ENCODE measurements around the gene LMF1.

Gene LMF1

DNA sequence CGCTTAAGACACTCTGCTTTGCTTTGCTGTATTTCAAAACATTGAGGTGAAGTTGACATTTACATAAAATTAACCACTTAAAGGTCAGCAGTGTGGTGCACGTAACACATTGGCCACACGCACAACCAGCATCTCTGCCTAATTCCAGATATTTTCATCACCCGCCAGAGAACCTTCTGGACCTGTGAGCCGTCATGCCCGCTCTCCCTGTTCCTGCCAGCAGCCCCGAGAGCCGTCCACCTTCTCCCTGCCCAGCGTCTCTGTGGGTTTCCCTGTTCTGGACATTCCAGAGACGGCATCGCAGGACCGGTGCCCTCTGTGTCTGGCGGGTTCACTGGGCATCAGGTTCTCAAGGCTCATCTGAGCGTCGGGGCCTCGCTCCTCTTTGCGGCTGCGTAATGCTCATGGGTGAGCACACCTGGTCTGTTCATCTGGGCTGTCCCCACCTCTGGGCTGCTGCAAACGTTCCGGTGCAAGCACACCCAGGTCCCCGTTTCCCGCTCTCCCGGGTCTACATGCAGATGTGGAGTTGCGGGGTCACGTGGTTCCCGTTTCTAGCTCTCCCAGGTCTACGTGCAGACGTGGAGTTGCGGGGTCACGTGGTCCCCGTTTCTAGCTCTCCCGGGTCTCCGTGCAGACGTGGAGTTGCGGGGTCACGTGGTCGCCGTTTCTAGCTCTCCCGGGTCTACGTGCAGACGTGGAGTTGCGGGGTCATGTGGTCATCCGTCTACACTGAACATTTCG is 122.1 kb downstream of the LMF1 start:
- TF ChIP-seq, protein P1, sequence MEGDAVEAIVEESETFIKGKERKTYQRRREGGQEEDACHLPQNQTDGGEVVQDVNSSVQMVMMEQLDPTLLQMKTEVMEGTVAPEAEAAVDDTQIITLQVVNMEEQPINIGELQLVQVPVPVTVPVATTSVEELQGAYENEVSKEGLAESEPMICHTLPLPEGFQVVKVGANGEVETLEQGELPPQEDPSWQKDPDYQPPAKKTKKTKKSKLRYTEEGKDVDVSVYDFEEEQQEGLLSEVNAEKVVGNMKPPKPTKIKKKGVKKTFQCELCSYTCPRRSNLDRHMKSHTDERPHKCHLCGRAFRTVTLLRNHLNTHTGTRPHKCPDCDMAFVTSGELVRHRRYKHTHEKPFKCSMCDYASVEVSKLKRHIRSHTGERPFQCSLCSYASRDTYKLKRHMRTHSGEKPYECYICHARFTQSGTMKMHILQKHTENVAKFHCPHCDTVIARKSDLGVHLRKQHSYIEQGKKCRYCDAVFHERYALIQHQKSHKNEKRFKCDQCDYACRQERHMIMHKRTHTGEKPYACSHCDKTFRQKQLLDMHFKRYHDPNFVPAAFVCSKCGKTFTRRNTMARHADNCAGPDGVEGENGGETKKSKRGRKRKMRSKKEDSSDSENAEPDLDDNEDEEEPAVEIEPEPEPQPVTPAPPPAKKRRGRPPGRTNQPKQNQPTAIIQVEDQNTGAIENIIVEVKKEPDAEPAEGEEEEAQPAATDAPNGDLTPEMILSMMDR (IDR thresholded peaks at IDR 0.05; ENCODE audit: low read depth, low read length) = no peak
- no peak overlapping the region for H3K4me3 ChIP-seq (replicated peaks in 1 of 2; ENCODE audit: low read depth in 2 of 2, low read length in 2 of 2)
- DNase-seq (ENCODE audit: low read depth in 2 of 2) = no peak

DNA sequence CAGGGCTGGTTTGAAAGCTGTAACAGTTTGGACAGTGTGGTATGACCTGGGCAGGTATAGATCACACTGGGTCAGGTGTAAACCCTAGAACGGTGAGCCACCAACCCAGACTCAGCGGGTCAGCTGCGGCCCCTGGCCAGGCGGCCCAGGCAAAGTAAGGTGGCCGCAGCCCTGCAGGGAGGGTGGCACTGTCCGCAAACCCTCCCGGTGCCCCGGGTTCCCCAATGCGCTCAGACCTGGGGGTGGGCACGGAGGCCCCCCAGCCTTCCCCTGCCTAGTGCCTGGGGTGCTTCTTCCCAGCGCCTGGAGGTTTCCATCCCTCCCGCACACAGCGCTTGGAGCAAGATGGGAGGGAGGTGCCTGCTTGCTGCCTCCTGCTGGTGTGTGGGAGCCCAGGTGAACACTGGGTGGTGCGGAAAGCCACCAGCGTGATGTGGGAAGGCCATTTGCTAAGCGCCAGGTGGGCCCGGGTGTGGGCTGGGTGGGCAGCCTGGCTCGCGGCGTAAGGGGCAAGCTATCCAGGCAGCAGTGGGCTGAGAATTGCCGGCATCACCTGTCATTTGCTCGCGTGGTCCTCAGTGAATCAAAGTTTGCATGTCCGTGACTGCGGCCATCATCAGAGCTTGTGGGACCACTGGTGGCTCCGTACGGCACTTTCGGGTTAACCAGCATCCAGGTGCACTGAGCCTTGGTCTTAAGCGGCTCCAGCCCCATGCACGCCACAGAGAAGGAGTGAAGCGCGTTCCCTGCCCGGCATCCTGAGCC is 122.9 kb downstream of the LMF1 start:
- no peak for DNase-seq (ENCODE audit: low read depth in 2 of 2)
- TF ChIP-seq, protein P1 (IDR thresholded peaks at IDR 0.05; ENCODE audit: low read depth, low read length) = no peak
- H3K4me3 ChIP-seq (replicated peaks in 1 of 2; ENCODE audit: low read depth in 2 of 2, low read length in 2 of 2) = no peak overlapping the region

DNA sequence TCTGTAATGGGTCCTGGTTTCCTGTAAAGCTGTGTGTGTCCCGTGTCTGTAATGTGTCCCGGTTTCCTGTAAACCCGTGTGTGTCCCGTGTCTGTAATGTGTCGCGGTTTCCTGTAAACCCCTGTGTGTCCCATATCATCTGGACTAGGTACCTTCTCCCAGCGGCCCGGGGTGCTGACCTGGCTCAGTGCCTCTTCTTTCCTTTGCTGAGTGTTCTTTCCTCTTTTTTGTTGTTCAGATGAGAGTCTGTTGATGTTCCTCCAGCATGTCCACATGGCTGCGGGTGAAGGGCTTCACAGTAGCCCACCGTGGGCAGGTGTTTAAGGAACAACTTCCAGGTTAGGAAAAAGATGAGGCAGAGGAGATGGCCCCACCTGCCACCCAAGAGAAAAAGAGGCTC is 123.6 kb downstream of the LMF1 start:
- TF ChIP-seq, protein P1 (IDR thresholded peaks at IDR 0.05; ENCODE audit: low read depth, low read length) = no peak
- DNase-seq (ENCODE audit: low read depth in 2 of 2) = no peak
- H3K4me3 ChIP-seq (replicated peaks in 1 of 2; ENCODE audit: low read depth in 2 of 2, low read length in 2 of 2) = no peak overlapping the region

DNA sequence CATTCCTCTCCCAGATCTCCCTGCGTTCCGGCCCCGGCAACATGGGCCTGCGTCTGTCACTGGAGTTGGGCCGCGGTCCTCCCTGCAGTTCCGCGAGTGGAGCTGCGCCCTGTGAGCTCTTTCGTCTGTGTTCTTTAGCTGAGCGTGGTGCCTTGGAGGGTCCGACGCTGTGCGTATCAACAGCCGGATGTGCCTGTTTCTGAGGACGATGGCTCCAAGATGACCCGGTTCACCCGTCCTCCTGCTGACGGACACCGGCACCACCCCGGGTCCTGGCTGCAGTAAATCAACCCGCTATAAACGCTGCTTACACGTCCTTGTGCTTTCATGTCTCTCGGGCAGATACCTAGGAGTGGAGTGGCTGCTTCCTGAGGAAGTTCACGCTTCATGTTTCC is 125.4 kb downstream of the LMF1 start:
- DNase-seq (ENCODE audit: low read depth in 2 of 2) = no peak
- TF ChIP-seq, protein P1 (IDR thresholded peaks at IDR 0.05; ENCODE audit: low read depth, low read length) = no peak
- no peak overlapping the region for H3K4me3 ChIP-seq (replicated peaks in 1 of 2; ENCODE audit: low read depth in 2 of 2, low read length in 2 of 2)

DNA sequence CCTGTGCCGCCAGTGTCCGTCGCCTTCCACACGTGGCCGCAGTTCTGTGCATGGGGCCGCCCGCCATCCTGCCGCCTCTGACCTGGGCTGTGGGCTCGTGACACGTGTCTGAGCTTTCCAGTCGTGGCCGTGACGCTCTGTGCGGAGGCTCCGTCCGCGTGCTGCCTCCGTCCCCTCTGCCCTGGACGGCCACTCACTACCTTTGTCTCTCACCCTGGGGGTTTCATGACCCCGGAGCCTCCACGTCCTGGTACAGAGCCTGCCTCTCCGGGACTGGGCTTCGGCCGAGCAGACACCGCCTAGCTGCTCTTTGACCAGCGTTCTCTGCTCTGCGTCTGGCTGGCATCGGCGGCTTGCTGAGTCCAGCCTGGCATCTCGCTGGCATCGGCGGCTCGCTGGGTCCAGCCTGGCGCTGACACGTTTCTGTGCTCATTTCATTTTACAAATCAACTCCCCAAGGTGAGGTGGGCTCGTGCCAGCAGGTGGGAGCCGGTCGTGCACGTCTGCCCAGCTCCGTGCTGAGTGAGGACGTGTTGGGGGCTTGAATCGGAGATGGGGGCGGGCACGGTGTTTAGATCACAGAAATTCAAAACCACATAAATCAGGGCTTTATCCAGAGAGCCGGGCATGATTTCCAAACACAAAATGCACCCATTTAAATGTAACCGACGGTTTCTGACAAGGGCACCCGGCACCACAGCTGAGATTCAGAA is 126.0 kb downstream of the LMF1 start:
- TF ChIP-seq, protein P1 (IDR thresholded peaks at IDR 0.05; ENCODE audit: low read depth, low read length) = no peak
- no peak for DNase-seq (ENCODE audit: low read depth in 2 of 2)
- no peak overlapping the region for H3K4me3 ChIP-seq (replicated peaks in 1 of 2; ENCODE audit: low read depth in 2 of 2, low read length in 2 of 2)

- no peak overlapping the region for H3K4me3 ChIP-seq (replicated peaks in 1 of 2; ENCODE audit: low read depth in 2 of 2, low read length in 2 of 2)
- DNase-seq (ENCODE audit: low read depth in 2 of 2) = no peak
- TF ChIP-seq, protein P1 (IDR thresholded peaks at IDR 0.05; ENCODE audit: low read depth, low read length) = no peak
Observed at GRCh38 chr16:843771-844170, 127.0 kb downstream of the LMF1 start.
